HG03175 (cell line): ENCODE measurements around the gene DOC2B.
A peak's percentile ranks its signal among the peaks of the same experiment; 100 is the strongest.
"Not testable (repeated sequence)": the region's sequence is repeated elsewhere in the genome, so short reads cannot be mapped to it uniquely, and the experiment has no call there.

Experiments
- ATAC-seq: cut with Tn5 transposase; IDR thresholded peaks from one replicate; pipeline ENCODE4 v1.9.1; 2021; ENCODE audit warnings: mild to moderate bottlenecking, moderate library complexity; ENCODE audit not compliant: unreplicated experiment

The DOC2B gene

GRCh38 chr17:146983-147761 is 34.3 kb downstream of the DOC2B start:
- no peak for ATAC-seq

GRCh38 chr17:146546-146945 is 34.9 kb downstream of the DOC2B start:
- ATAC-seq, result no peak

- ATAC-seq, result no peak
Observed at GRCh38 chr17:145671-146541, 35.5 kb downstream of the DOC2B start.

GRCh38 chr17:144936-145670 is 36.3 kb downstream of the DOC2B start:
- ATAC-seq, result no peak

- ATAC-seq, result peak; percentile 63
Observed at GRCh38 chr17:143785-144281, 37.6 kb downstream of the DOC2B start.

- no peak for ATAC-seq
Observed at GRCh38 chr17:142876-143784, 38.3 kb downstream of the DOC2B start.

DNA sequence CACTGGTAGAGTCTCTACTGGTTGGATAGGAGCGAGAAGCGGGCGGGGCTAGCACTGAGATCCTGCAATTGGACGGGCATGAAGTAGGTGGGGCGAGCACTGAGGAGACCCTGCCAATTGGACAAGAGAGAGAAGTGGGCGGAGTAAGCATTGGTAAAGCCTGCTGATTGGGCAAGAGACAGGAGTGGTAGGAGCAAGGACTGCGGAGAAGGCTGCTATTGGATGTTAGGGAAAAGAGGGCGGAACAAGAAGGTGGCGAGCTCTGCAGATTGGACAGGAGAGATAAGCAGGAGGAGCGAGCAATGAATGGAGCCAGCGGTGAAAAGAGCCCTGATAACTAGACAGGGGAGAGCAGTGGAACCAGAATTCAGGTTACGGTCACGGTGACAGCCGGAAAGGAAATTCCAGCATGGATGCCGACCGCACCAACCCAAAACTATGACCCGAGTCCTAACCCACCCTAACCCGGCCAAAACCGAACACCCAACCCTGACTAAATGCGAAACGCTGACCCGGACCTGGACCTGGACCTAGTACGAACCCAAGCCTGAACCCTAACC is 39.3 kb downstream of the DOC2B start:
- ATAC-seq, result no peak

DNA sequence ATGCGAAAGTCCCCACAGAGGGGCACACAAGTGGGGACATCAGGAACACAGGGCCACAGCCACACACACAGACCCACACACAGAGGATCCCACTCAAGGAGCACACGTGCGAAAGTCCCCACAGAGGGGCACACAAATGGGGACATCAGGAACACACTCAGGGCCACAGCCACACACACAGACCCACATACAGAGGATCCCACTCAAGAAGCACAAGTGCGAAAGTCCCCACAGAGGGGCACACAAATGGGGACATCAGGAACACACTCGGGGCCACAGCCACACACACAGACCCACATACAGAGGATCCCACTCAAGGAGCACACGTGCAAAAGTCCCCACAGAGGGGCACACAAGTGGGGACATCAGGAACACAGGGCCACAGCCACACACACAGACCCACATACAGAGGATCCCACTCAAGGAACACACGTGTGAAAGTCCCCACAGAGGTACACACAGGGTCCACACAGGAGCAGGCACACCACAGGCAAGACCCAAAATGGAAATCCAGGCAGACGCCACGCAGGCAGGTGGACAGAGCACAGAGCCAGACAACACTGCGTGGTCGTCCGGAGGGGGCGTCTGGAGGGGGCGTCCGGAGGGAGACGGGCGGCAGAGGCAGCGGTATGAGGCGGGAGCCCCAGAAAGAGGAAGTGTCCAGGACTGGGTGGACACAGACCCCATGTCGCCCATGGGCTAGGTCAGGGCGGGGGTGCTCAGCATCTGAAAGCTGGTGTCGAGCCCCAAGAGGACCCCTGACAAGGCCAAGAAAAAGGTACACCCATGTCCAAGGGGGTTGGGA is 41.8 kb downstream of the DOC2B start:
- ATAC-seq, result not testable (repeated sequence)

- ATAC-seq, result not testable (repeated sequence)
Observed at GRCh38 chr17:137166-137807, 44.2 kb downstream of the DOC2B start, which contains the start of gene SCGB1C2. SCGB1C2 (plus strand) TSS chr17:137569; CDS start chr17:137591, 22 bp downstream.

GRCh38 chr17:136531-136930 is 44.9 kb downstream of the DOC2B start:
- peak; percentile 59 for ATAC-seq

- ATAC-seq, result not testable (repeated sequence)
Observed at GRCh38 chr17:135895-136294, 45.6 kb downstream of the DOC2B start.

GRCh38 chr17:135022-135421 is 46.4 kb downstream of the DOC2B start:
- ATAC-seq, result not testable (repeated sequence)

DNA sequence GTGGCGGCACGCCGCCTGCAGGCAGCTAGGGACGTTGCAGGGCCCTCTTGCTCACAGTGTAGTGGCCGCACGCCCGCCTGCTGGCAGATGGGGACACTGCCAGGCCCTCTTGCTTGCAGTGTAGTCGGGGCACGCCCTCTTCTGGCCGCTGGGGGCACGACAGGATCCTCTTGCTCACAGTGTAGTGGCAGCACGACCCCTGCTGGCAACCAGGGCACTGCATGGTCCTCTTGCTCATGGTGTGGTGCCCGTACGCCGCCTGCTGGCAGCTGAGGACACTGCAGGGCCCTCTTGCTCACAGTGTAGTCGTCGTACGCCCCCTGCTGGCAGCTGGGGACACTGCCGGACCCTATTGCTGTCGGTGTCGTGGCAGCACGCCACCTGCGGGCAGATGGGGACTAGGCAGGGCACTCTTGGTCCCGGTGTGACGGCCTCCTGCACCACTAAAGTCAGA is 47.1 kb downstream of the DOC2B start:
- peak; percentile 90 for ATAC-seq

DNA sequence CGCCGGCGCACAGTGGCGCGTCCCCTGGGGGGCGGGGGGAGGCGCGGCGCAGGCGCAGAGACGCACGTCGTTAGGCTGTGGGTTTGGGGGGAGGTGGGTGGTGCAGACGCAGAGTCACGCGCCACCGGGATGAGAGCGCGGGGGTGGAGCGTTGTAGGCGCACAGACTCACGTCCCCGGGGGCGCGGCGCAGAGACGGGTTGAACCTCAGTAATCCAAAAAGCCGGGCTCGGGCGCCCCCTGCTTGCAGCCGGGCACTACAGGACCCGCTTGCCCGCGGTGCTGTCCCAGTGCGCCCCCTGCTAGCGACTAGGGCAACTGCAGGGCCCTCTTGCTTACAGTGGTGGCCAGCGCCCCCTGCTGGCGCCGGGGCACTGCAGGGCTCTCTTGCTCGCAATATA is 47.5 kb downstream of the DOC2B start:
- ATAC-seq, result not testable (repeated sequence)

- ATAC-seq, result not testable (repeated sequence)
Observed at GRCh38 chr17:118339-118917, 63.0 kb downstream of the DOC2B start.

GRCh38 chr17:113111-113510 is 68.3 kb downstream of the DOC2B start:
- not testable (repeated sequence) for ATAC-seq
